AG08396 (cell line): ENCODE measurements around the gene FKBP7.
"Not testable (repeated sequence)": the region's sequence is repeated elsewhere in the genome, so short reads cannot be mapped to it uniquely, and the experiment has no call there.

Experiments used
- DNase-seq: peaks from one replicate; pipeline ENCODE4 v3.0.0; 2012; ENCODE audit warnings: low spot score, mixed read lengths

The FKBP7 gene

GRCh38 chr2:178449700-178450523 lies 28.5 kb downstream of the FKBP7 start:
- DNase-seq = peak; percentile 11

- no peak for DNase-seq
These were observed 29.3 kb downstream of the FKBP7 start for GRCh38 chr2:178448968-178449661.

GRCh38 chr2:178441426-178441825 lies 37.0 kb downstream of the FKBP7 start:
- no peak for DNase-seq

- DNase-seq = no peak
These were observed 41.7 kb downstream of the FKBP7 start for GRCh38 chr2:178436662-178437061.

- DNase-seq = no peak
These were observed 49.1 kb downstream of the FKBP7 start for GRCh38 chr2:178429336-178429735.

- no peak for DNase-seq
These were observed 50.0 kb downstream of the FKBP7 start for GRCh38 chr2:178428396-178428806.

- no peak for DNase-seq
These were observed 50.9 kb downstream of the FKBP7 start for GRCh38 chr2:178427458-178427857.

GRCh38 chr2:178426388-178426787 lies 52.0 kb downstream of the FKBP7 start:
- DNase-seq = no peak

- DNase-seq = no peak
These were observed 53.1 kb downstream of the FKBP7 start for GRCh38 chr2:178425255-178425827.

- not testable (repeated sequence) for DNase-seq
These were observed 54.7 kb downstream of the FKBP7 start for GRCh38 chr2:178423746-178424145.

- no peak for DNase-seq
These were observed 56.3 kb downstream of the FKBP7 start for GRCh38 chr2:178422097-178422496.

- DNase-seq = no peak
These were observed 57.9 kb downstream of the FKBP7 start for GRCh38 chr2:178420463-178420999.

GRCh38 chr2:178419123-178419522 lies 59.3 kb downstream of the FKBP7 start:
- no peak for DNase-seq

- no peak for DNase-seq
These were observed 60.0 kb downstream of the FKBP7 start for GRCh38 chr2:178418426-178418825.

GRCh38 chr2:178417916-178418315 lies 60.5 kb downstream of the FKBP7 start:
- DNase-seq = no peak

- DNase-seq = no peak
These were observed 62.4 kb downstream of the FKBP7 start for GRCh38 chr2:178415979-178416378.

GRCh38 chr2:178414266-178415247 lies 63.8 kb downstream of the FKBP7 start:
- DNase-seq = peak; percentile 88
